ENCODE data around the gene ZFHX3. TPM values are rescaled to one million over a fixed set of nuclear protein-coding genes. Genes with fewer than 3 reads are reported as not detected.

ZFHX3 gene
- total RNA-seq, 1 donor from 2014 or later, result 48.5 TPM

DNA sequence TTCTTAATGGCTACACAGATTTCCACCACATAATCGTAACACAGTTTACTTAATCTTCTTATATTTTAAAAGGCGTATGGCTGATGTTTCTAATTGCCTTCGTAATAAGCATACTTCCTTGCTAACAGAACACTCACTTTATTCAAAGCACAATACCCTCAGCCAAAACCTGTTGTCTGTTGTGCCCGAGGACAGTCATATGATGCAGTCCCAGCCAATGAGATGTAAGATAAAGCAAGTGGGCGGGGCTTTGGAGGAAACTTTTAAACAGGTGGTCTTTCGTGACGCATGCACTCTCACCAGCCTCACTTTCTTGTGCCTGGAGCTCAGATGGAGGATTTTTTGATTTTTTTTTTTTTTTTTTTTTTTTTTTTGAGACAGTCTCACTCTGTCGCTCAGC, 174.1 kb downstream of the ZFHX3 start:
- DNase-seq (ENCODE audit: extremely low spot score, unreplicated experiment), result no peak
- no peaks in the 10 kb centered on the region for H3K9me3 Mint-ChIP-seq
- H3K27ac Mint-ChIP-seq, result no peak overlapping the region
- peaks cover 20% of the 10 kb centered on the region for H3K4me1 Mint-ChIP-seq (ENCODE audit: unreplicated experiment)
- no peak overlapping the region for H3K4me3 Mint-ChIP-seq
- TF ChIP-seq, protein P1, sequence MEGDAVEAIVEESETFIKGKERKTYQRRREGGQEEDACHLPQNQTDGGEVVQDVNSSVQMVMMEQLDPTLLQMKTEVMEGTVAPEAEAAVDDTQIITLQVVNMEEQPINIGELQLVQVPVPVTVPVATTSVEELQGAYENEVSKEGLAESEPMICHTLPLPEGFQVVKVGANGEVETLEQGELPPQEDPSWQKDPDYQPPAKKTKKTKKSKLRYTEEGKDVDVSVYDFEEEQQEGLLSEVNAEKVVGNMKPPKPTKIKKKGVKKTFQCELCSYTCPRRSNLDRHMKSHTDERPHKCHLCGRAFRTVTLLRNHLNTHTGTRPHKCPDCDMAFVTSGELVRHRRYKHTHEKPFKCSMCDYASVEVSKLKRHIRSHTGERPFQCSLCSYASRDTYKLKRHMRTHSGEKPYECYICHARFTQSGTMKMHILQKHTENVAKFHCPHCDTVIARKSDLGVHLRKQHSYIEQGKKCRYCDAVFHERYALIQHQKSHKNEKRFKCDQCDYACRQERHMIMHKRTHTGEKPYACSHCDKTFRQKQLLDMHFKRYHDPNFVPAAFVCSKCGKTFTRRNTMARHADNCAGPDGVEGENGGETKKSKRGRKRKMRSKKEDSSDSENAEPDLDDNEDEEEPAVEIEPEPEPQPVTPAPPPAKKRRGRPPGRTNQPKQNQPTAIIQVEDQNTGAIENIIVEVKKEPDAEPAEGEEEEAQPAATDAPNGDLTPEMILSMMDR (conservative IDR thresholded peaks at IDR 0.05), result no peak
- H3K27me3 Mint-ChIP-seq, result no peaks in the 10 kb centered on the region
- peaks cover 37% of the 10 kb centered on the region for H3K36me3 Mint-ChIP-seq

DNA sequence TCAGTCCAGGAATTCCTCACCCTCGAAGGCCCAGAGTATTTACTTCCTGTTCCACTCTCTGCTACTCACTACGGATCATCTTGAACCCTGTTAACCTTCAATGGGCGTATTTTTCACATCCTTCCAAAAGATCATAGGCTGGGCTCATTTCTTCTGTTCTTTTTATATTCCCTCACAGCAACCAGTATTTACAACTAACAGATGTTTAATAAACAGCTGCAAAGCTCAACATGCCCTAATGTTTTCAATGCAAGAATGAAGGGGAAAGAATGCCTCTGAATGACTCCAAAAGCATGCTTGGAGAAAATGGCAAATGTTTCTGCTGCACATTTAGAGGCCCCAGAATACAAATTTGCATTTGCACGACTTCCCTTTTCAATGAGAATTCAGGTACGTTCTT, 174.9 kb downstream of the ZFHX3 start:
- TF ChIP-seq, protein P1 (conservative IDR thresholded peaks at IDR 0.05), result no peak
- H3K4me3 Mint-ChIP-seq, result no peak overlapping the region
- no peaks in the 10 kb centered on the region for H3K9me3 Mint-ChIP-seq
- peaks cover 42% of the 10 kb centered on the region for H3K36me3 Mint-ChIP-seq
- H3K4me1 Mint-ChIP-seq (ENCODE audit: unreplicated experiment), result peaks cover 20% of the 10 kb centered on the region
- H3K27ac Mint-ChIP-seq, result no peak overlapping the region
- no peak for DNase-seq (ENCODE audit: extremely low spot score, unreplicated experiment)
- no peaks in the 10 kb centered on the region for H3K27me3 Mint-ChIP-seq

DNA sequence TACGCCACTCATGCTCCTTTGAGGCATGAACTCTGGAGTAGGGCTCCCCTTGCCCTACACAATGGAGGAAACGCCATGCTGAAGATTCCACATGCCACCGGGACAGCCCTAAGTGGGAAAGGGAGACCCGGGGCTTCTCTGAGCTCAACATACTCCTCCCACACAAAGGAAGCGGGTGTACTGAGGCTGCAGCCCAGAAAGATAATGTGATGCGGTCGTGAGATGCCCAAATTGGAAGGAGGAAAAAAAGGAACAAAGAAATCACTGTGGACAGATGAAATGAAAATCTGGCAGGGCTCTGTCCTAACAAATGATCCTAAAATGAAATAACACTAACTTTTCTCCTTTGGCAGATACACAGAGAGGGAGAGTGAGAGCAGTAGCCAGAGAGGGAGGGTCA, 182.1 kb downstream of the ZFHX3 start:
- no peak overlapping the region for H3K27ac Mint-ChIP-seq

DNA sequence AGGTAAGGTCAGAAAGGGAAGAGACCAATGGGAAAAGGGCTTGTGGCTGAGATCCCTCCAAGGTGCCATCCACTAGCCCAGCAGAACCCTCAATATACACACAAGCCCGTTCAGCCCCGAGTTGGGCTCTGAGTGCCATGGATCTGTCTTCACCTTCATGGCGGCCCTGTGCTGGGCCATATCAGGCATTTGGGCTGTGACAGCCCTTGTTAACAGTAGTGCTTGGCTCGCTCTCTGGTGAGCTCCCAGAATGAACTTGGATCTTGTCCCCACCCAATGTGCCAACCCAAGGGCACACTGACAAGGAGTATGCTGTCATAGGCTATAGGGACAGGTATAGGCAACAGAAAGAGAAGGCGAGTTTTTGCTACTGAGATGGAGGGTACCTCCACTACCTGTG, 182.7 kb downstream of the ZFHX3 start:
- no peaks in the 10 kb centered on the region for H3K9me3 Mint-ChIP-seq
- no peak overlapping the region for H3K4me3 Mint-ChIP-seq
- DNase-seq (ENCODE audit: extremely low spot score, unreplicated experiment), result no peak
- H3K27ac Mint-ChIP-seq, result no peak overlapping the region
- peaks cover 38% of the 10 kb centered on the region for H3K36me3 Mint-ChIP-seq
- H3K4me1 Mint-ChIP-seq (ENCODE audit: unreplicated experiment), result peaks cover 9% of the 10 kb centered on the region
- TF ChIP-seq, protein P1 (conservative IDR thresholded peaks at IDR 0.05), result no peak
- H3K27me3 Mint-ChIP-seq, result no peaks in the 10 kb centered on the region

More for the DNA sequence above, 182.1 kb downstream of the ZFHX3 start:
- TF ChIP-seq, protein P1 (conservative IDR thresholded peaks at IDR 0.05), result no peak
- H3K4me3 Mint-ChIP-seq, result no peak overlapping the region
- H3K9me3 Mint-ChIP-seq, result no peaks in the 10 kb centered on the region
- DNase-seq (ENCODE audit: extremely low spot score, unreplicated experiment), result no peak
- no peaks in the 10 kb centered on the region for H3K27me3 Mint-ChIP-seq
- peaks cover 39% of the 10 kb centered on the region for H3K36me3 Mint-ChIP-seq
- peaks cover 4% of the 10 kb centered on the region for H3K4me1 Mint-ChIP-seq (ENCODE audit: unreplicated experiment)

DNA sequence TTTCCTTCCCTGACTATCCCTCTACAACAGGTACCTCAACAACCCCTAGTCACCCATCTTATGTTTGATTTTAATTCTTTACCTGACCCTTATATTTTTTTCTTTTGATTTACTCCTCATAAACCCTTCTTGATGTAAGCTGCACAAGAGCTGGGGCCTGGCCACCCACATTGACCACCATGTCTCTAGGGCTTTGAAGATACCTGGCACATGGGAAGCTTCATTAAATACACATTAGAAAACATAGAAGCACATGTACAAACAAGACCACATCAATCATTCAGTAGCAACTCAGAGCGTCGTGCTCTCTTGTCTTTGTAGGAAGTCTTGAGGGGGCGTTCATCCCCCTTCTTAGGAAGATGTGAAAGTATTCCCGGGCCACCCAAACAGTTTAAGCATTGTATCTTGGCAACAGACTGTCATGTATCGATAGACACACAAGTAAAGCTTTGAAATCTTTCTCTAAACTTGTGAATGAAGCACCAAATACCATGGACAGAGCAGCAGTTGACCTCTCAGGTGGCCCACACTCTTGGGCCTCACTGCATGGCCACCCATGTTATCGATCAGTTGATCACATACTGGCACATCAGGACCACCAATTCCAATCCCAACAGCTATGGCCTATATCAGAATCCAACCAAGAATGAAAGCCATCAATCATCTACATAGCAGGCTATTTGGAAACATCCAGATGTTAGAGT, 183.6 kb downstream of the ZFHX3 start:
- no peaks in the 10 kb centered on the region for H3K9me3 Mint-ChIP-seq
- TF ChIP-seq, protein P1 (conservative IDR thresholded peaks at IDR 0.05), result no peak
- peaks cover 19% of the 10 kb centered on the region for H3K4me1 Mint-ChIP-seq (ENCODE audit: unreplicated experiment)
- H3K4me3 Mint-ChIP-seq, result no peak overlapping the region
- H3K27ac Mint-ChIP-seq, result peak overlapping the region; percentile 21
- no peaks in the 10 kb centered on the region for H3K27me3 Mint-ChIP-seq
- peaks cover 37% of the 10 kb centered on the region for H3K36me3 Mint-ChIP-seq
- DNase-seq (ENCODE audit: extremely low spot score, unreplicated experiment), result no peak

Data from type B pancreatic cell (in vitro differentiated cells).